HG02852 (cell line): ENCODE measurements around the gene CAMK1D.

Experiments used
- ATAC-seq: cut with Tn5 transposase; IDR thresholded peaks from one replicate; pipeline ENCODE4 v1.9.1; 2021; ENCODE audit warnings: mild to moderate bottlenecking, moderate library complexity; ENCODE audit not compliant: unreplicated experiment

CAMK1D gene

DNA sequence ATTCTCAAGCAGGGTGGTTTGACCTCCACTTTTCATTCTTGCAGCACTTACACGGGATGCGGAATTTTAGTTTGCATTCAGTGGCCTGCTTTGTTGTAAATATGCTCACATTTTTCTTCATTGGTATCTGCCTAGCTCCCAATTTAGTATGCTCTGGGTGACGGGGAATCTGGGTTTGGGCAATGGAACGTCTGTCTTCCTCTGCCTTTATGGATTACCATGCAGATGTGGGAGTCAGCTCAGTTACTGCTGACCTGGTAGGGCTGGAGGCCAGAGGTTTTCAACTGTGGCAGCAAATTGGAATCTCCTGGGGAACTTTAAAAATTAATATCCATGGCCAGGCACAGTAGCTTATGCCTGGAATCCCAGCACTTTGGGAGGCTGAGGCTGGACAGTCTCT is 161.6 kb downstream of the CAMK1D start:
- ATAC-seq, result no peak

DNA sequence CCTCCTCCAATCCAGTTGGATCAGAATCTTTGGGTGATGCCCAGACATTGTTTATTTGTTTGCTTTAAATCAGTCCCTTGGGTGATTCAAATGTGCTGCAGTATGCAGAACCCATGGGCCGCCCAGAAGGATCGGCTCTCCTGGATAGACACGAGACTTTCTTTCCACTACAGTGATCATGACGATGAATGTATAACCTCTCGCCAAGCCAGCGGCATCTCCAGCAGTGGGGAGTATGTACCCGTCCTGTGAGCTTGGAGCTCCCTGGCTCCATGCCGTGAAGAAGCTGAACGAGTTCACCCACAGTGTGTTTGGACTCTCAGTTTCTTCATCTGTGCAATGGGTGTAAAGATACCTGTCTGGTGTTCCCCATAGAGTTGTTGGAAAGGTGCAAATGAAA is 162.3 kb downstream of the CAMK1D start:
- ATAC-seq, result no peak

- ATAC-seq, result no peak
These were observed 163.1 kb downstream of the CAMK1D start for GRCh38 chr10:12512332-12513002.

GRCh38 chr10:12513003-12513365 is 163.6 kb downstream of the CAMK1D start:
- no peak for ATAC-seq

DNA sequence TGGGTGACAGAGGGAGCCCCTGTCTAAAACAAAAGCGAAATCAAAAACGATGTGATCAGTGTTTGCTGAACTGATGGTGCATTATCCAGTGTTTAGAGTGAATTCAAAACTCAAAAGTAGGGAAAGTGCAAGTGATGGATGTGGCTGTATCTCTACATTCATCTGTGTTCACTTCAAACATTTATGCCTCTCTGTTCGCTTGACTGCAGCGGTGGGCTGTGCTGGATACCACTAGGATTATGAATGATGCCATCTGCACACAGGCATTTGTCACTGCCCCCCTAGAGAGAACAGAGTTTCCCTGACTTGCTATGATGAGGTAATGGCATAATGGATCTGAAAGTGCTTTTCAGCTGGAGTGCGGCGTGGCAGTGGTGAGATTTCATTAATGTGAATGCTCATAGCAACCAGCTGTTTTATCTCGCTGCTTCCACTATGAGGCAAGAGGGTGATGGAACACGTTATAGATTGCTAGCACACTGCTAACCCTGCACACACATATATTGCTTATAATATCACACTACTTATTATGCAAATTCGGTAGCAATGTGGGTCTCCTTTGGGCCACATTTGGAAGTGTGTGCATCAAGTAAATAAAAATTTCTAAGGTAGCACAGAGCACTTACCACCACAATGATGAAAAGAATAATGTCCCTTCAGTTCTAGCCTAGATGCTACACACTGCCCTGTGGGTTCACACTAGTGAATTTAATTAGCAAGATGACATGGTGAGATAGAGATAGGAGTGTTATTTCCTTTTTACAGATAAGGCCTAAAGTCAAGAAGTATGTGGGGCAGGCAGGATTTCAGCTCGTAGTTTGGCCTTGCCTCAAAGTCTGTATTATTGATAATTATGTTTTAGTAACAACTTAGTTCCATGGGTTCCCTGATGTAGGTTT is 164.7 kb downstream of the CAMK1D start:
- ATAC-seq, result no peak

GRCh38 chr10:12518024-12518423 is 168.7 kb downstream of the CAMK1D start:
- no peak for ATAC-seq

DNA sequence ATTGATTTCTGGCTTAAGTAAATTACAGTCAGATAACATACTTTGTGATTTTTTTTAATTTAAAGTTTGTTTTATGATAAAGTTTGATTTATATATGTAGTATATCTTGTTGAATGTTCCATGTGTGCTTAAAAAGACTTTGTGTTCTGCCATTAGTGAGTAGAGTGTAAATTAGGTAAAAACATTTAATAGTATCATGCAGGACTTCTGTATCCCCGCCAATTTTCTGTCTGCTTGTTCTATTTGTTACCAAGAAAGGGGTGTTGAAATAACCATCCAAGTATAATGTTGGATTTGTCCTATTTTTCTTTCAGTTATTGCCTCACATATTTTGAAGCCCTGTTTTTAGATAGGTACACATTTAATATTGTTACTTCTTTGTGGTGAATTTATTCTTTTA is 172.1 kb downstream of the CAMK1D start:
- ATAC-seq, result no peak

GRCh38 chr10:12526311-12526710 is 177.0 kb downstream of the CAMK1D start:
- ATAC-seq, result no peak

GRCh38 chr10:12529976-12530375 is 180.6 kb downstream of the CAMK1D start:
- no peak for ATAC-seq

- no peak for ATAC-seq
These were observed 182.2 kb downstream of the CAMK1D start for GRCh38 chr10:12531305-12532220.

GRCh38 chr10:12533151-12533550 is 183.8 kb downstream of the CAMK1D start:
- ATAC-seq, result no peak

DNA sequence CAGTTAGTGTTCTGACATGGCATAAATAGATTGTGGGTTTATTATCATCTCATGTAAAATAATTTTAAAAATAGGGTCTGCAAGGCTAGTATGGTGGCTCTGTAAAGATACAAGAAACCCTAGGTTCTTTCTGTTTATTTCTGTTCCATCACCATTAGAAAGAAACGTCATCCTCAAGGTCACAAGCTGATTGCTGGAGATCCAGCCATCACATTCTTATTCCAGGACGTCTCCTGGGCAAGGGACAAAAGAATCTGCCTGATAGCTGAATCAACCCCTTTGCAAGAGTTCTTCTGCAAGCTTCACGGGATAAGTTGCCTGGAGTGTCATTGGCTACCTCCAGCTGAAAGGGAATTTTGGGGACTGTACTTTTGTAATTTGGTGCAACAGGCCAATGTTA is 184.4 kb downstream of the CAMK1D start:
- no peak for ATAC-seq

GRCh38 chr10:12534824-12535223 is 185.5 kb downstream of the CAMK1D start:
- ATAC-seq, result no peak

DNA sequence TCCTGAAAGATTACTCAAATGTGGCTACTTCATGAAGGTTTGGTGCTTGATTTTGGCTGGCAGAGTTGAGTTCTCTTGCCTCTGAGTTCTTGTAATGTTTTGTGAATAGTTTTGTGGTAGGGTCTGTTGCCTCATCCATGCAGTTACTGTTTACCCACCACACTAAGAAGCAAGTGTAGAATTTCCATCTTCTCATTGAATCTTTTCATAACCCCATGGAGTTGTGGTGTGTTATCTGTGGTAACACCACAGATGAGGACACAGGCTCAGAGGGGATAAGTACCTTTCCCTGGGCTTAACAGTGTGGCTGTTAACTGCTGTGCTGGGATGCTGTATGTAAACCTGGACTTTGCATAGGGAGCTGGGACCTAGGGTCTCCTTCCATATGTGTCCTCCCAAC is 186.3 kb downstream of the CAMK1D start:
- no peak for ATAC-seq

- no peak for ATAC-seq
These were observed 189.2 kb downstream of the CAMK1D start for GRCh38 chr10:12538491-12538995.

DNA sequence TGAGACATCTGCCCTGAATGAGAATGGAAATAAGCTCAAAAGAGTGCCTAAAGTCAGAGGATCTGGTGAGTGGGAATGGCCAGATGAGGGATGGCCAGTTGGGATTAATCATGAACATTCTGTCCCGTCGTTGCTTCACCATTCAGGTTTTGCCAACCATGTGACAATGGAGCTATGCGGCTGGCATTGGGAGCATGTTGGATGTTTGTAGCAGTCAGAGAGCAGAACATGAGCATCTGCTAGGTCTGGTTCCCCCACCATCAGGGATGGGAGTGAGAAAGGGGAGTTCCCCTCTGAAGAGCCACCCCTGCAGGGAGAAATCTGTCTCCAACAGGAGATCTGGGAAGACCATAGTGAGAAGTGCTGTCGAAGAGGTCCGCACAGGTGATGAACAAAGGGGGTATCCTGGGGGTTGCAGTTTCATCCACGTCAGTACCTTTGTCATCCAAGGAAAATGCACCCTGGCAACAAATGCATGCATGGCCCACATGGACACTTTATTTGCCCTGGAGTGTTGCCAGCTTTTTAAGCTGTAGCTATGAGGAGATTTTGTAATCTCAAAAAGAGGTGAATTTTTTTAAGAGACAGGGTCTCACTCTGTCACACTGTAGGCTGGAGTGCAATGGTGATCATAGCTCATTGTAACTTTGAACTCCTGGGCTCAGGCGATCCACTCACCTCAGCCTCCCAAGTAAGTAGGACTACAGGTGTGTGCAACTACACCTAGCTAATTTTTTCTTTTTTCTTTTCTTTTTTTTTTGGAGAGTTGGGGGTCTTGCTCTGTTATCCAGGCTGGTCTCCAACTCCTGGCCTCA is 190.2 kb downstream of the CAMK1D start:
- no peak for ATAC-seq

DNA sequence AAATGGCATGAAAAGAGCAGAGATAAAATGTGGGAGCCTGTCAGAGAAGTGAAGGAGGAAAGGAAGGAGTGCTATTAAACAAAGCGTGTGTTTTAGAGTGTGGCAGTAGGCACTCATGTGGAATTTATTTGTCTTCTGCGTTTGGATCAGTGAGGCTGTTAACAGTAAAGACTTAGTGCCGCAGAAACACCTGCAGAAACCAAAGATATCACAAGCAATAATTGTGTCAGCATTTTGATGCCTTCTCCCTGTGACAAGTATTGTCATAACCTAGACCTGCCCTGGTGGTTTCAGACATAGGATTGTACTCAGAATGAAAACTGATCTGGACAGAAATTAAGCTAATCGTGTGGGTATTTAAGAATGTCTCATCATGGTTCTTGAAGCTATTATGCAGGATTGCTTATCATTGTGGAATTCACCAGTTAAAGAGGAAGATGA is 191.0 kb downstream of the CAMK1D start:
- ATAC-seq, result no peak

- no peak for ATAC-seq
These were observed 192.2 kb downstream of the CAMK1D start for GRCh38 chr10:12541446-12542067.

DNA sequence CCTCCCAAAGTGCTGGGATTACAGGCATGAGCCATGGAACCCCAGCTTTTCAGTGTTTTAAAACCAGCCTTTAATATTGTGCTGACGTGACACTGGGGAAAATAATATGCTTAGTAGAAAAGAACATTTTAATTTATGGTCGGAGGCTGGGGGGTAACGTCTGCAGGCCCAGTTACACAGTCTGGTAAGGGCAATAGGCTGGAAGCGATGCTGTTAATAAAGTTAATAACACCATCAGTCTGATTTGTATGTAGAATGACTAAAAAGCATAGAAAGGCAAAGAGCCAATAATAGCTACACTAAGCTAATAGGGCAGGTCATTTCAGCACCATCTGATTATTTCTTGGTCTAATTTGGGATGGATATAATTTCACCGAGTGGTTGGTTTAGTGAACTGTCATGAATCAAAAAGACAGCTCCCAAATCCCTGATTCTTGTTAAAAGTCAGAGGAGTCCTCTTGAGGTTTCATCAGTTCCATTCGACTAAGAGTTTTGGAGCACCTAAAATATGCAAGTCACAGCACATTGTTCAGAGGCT is 192.9 kb downstream of the CAMK1D start:
- ATAC-seq, result no peak
